Activated T-cell treated with anti-CD3 and anti-CD28 coated beads, Interleukin-2, amount 50 U/mL, for 4 hours (primary cell): ENCODE results near the gene BTBD16. TPM values are rescaled to one million over a fixed set of nuclear protein-coding genes. Genes with fewer than 3 reads are reported as not detected.

Experiments
- ATAC-seq, 2 donors: fragments of 200-7000 bp; cut with Tn5 transposase; one replicate each; pipeline ENCODE4 v1.10.0; 2021
- DNase-seq: peaks from one replicate; pipeline ENCODE4 v3.0.0-alpha.2; 2020
- H3K27me3 Mint-ChIP-seq: one replicate; pipeline ENCODE4 v1.8.0; 2021; ENCODE audit warnings: low read depth, mixed read lengths
- H3K36me3 Mint-ChIP-seq: one replicate; pipeline ENCODE4 v1.8.0; 2022; ENCODE audit warnings: mixed read lengths; ENCODE audit not compliant: insufficient read depth
- H3K4me1 Mint-ChIP-seq: one replicate; pipeline ENCODE4 v1.8.0; 2021; ENCODE audit warnings: low read depth, mixed read lengths
- H3K4me3 Mint-ChIP-seq: one replicate; pipeline ENCODE4 v1.8.0; 2021; ENCODE audit warnings: mild to moderate bottlenecking, moderate library complexity, mixed read lengths
- H3K9me3 Mint-ChIP-seq: one replicate; pipeline ENCODE4 v1.8.0; 2021; ENCODE audit warnings: mixed read lengths
- total RNA-seq, 3 donors: library from RNA; stranded (reverse); gene quantifications; one replicate each; pipeline ENCODE4 v1.2.1, GENCODE V29; 2021

The BTBD16 gene
- total RNA-seq, 3 donors from 2014 or later, result not detected

DNA sequence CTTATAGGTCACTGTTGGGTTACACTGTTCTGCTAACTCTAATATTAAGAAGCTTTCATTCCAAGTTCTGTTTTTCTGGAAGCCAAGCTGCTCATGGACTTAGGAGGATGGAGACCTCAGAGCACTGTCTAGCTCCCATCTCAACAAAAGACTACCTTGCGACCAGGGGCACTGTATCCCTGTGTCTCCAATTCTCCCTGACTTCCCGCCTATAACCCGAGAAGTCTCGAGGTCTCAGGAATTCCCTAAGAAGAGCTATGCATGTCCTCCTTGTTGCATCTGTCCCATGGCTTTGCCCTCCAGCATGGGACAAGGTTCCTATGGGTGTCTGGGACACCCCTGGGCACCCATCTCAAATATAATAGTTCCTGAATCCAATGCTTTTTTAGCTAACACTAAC is 31.2 kb downstream of the BTBD16 start:
- Mint-ChIP-seq H3K9me3 (peaks cover 6% of the 10 kb centered on the region), H3K36me3 (no peaks in the 10 kb centered on the region), H3K4me1 (peaks cover 2% of the 10 kb centered on the region), H3K27me3 (no peaks in the 10 kb centered on the region), H3K4me3 (no peak overlapping the region)
- DNase-seq, result no peak
- no peak for ATAC-seq

DNA sequence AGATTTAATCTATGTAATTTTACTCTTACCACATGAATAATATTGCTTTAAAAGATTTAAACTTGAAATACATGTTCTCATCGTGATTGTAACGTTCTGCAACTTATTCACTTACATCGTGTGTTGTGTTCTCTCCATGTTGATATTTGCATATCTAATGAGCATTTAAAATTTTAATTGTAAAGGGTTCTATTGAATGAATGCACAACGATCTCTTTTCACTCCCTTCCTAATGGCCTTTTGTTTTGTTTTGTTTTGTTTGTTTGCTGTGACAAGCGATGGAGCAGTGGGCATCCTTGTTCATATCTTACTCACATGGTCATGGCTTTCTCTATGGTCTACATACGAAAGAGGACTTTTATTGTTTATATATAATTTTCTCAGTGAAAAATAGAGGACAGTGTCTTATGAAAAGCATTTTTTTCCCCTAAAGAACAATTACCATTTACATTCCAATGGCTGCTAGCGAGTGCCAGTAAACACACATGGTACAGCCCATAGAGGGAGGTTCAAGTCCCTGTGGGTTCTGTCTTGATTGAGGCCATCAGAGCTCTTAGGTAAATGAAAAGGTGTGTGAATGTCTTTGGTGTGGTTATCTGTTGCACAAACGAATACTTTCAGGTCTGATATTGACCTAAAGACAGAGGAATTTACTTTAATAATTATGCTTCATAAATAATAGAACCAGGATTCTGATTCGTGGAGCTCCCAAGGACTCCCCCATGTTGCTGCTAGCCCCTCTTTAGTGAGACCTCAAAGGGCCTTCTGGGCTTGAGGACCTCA is 32.4 kb downstream of the BTBD16 start:
- H3K4me3 Mint-ChIP-seq, result no peak overlapping the region
- peaks cover 4% of the 10 kb centered on the region for H3K4me1 Mint-ChIP-seq
- DNase-seq, result no peak
- H3K27me3 Mint-ChIP-seq, result no peaks in the 10 kb centered on the region
- ATAC-seq, result no peak
- H3K9me3 Mint-ChIP-seq, result peaks cover 6% of the 10 kb centered on the region
- no peaks in the 10 kb centered on the region for H3K36me3 Mint-ChIP-seq

DNA sequence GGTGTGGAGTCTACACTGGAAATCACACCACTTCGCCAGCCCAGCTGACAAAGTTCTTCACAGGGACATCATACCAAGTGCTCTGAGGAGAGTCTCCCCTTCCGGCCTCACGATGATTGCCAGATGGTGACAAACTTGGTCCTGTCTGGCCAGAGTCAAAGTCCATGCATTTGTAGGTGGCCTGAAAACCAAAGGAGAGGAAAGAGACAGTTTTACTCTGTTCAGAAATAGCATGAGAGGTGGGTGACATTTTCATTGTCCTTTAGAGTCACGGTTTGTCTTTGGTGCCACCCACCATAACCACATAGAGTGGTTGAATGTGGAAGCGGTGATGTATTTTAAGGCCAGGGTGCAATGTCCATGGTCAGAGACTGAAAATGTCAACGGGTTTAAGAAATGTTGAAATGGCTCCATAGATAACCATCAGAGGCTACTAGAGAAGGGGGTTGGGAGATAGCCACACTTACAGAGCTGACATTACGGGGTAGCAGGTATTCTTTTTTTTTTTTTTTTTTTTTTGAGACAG is 33.0 kb downstream of the BTBD16 start:
- DNase-seq (no peak), ATAC-seq (no peak)
- Mint-ChIP-seq H3K27me3 (peaks cover 2% of the 10 kb centered on the region), H3K9me3 (peaks cover 6% of the 10 kb centered on the region), H3K4me3 (no peak overlapping the region), H3K36me3 (no peaks in the 10 kb centered on the region), H3K4me1 (peaks cover 2% of the 10 kb centered on the region)

DNA sequence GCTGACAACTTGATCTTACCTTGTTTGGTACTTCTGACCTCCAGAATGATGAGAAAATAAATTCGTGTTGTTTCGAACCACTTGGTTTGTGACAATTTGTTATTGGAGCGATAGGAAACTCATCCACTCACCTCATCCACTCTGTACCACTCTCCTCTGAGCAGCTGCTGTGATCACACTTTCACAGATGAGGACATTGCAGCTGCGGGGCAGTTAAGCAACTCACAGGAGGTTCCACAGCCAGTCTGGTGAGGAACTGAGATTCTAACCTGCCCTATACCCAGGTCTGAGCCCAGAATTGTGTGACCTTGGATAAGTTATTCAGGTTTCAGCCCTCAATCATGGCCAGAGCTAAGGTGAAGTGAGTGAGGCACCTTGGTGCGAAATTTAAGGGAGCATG is 35.2 kb downstream of the BTBD16 start:
- DNase-seq (no peak), ATAC-seq (no peak)
- H3K27me3 Mint-ChIP-seq, result peaks cover 6% of the 10 kb centered on the region
- H3K36me3 Mint-ChIP-seq, result no peaks in the 10 kb centered on the region
- no peak overlapping the region for H3K4me3 Mint-ChIP-seq
- peaks cover 6% of the 10 kb centered on the region for H3K9me3 Mint-ChIP-seq
- H3K4me1 Mint-ChIP-seq, result peaks cover 2% of the 10 kb centered on the region

DNA sequence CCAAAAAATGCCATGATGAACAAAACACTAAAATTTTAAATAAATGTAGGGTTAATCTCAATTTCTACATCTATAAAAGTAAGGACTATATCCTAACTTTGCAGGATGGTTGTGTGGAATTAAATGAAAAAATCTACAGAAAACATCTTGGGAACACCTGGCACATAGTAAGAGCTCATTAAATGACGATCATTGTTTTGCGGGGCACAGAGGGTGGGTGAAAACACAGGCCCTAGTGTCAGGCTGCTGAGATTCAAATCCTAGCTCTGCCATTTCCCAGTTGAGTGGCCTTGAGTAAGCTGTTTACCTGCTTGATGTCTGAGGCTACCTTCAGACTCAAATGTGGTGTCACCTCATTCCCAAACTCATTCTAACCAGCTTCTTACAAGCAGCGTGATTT is 35.6 kb downstream of the BTBD16 start:
- ATAC-seq (no peak), DNase-seq (no peak)
- H3K4me1 Mint-ChIP-seq, result peaks cover 2% of the 10 kb centered on the region
- peaks cover 6% of the 10 kb centered on the region for H3K9me3 Mint-ChIP-seq
- H3K4me3 Mint-ChIP-seq, result no peak overlapping the region
- peaks cover 6% of the 10 kb centered on the region for H3K27me3 Mint-ChIP-seq
- H3K36me3 Mint-ChIP-seq, result no peaks in the 10 kb centered on the region

DNA sequence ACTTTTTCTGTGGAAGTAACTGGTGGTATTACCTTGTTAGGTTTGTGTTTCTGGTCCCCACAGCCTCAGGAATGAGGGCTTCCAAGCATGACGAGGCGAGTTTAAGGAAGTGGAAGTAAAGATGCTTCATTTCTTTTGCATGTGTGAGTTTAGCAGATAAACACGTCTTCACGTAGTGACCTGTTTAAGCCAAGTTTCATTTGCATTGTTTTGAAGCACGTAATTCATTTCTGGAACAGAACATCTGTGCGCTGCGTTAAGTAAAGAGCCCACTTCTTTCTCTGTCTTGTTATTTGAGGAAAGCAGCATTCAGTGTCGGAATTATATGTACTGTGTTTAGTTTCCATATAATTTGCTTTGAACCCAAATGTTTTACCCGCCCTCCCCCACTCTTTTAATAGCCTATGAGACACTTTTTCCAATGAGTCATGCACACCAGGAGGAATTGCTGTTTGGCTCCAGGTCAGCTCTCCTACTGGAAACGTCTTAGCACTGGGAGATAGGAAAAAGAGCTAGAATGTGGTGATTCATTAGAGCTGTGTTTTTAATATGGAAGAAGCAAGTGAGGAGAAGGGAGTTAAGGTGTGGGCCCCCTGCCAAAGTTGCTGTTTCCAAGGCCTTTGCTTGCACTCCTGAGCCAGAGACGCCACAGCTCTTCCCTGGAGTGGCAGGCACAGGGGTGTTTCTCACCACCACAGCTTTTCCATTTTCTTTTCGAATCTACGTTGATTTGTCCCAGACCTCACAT is 36.7 kb downstream of the BTBD16 start:
- Mint-ChIP-seq H3K9me3 (peaks cover 6% of the 10 kb centered on the region), H3K4me3 (no peak overlapping the region), H3K36me3 (no peaks in the 10 kb centered on the region), H3K4me1 (peaks cover 2% of the 10 kb centered on the region), H3K27me3 (peaks cover 6% of the 10 kb centered on the region)
- DNase-seq (no peak), ATAC-seq (no peak)

DNA sequence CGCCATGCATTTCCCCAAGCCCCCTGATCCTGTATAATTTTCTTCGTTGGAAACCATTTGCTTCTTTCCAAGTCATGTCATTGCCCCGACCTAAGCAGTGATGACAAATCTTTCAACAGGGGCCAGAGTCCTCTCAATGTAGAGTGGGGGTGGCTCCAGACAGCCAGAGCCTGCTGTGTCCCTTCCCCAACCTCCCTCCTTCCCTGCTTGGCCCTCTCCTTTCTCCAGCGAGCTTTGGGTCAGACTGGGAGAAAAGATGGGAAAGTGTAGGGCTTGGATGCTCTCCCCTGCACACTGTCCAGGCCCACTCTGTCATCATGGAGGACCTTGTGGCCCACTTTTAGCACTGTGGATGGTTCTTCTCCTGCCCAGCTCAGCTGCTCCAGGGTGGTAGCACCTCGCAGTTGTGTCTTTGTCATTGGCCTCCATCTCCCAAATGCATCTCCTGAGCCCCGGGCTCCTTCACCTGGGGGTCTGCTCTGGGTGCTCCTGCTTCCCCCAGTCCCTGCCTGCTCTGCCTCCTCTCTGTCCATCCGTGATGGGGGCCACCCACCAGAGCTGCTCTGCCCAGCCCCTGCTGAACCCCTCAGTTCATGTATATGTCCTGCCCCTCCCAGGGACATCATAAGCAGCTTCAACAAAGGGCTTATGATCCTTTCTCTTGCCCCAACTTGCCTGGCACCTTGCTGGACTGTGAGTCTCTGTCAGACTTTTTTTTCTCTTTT is 37.5 kb downstream of the BTBD16 start:
- DNase-seq (no peak), ATAC-seq (no peak)
- peaks cover 6% of the 10 kb centered on the region for H3K27me3 Mint-ChIP-seq
- H3K36me3 Mint-ChIP-seq, result no peaks in the 10 kb centered on the region
- H3K4me3 Mint-ChIP-seq, result no peak overlapping the region
- H3K4me1 Mint-ChIP-seq, result peaks cover 2% of the 10 kb centered on the region
- H3K9me3 Mint-ChIP-seq, result peaks cover 6% of the 10 kb centered on the region

DNA sequence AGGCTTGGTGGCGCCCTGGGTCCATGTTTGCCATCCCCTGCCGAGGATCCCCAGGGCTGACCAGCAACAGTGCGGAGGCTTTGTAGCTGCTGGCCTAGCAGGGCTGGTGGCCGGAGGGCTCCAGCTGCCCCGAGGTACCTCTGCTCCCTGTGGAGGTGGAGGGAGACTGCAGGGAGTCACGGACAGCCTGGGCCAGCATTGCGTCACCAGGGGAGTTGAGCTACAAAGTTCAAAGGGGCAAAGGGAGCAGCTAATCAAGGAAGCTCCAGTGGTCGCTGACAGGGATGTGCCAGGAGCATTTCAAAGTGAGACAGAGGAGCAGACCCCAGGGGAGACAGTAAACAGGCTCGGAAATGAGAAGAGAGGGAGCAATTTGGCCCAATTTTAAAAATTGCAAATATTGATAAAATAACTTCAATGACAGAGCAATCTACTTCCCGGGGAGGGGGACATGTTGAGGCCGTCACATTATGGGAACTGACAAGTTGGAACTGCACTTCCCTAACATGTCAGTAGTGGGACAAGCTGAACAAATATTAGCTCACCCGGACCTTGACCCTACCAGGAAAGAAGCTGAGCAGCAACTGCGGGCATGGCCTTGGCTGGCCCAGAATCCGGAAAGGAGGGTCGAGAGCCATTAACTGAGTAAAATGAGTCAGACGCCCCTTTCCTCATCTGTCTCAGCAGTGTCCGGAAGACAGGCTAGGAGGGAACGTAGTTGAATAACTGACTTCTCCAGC is 39.4 kb downstream of the BTBD16 start:
- no peaks in the 10 kb centered on the region for H3K36me3 Mint-ChIP-seq
- H3K4me1 Mint-ChIP-seq, result peaks cover 2% of the 10 kb centered on the region
- H3K9me3 Mint-ChIP-seq, result peaks cover 4% of the 10 kb centered on the region
- DNase-seq (no peak), ATAC-seq (no peak)
- no peak overlapping the region for H3K4me3 Mint-ChIP-seq
- H3K27me3 Mint-ChIP-seq, result peaks cover 10% of the 10 kb centered on the region

DNA sequence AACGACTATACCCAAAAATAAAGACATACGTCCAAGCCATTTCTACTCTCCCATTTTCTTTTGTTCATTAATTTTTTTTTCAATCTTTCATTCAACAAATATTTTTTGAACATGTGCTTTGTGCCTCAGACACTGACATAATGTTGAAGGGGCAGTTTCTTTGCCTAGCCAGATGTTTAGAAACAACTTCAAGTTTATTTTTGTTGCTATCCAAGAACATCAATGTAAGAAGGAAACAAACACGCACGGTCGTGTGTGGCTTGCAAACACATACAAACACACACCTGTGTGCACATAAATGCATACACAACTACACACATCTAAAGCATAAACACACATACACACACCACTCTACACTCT is 39.9 kb downstream of the BTBD16 start:
- no peaks in the 10 kb centered on the region for H3K9me3 Mint-ChIP-seq
- H3K36me3 Mint-ChIP-seq, result no peaks in the 10 kb centered on the region
- no peak for ATAC-seq
- H3K4me3 Mint-ChIP-seq, result no peak overlapping the region
- no peak for DNase-seq
- H3K4me1 Mint-ChIP-seq, result peaks cover 2% of the 10 kb centered on the region
- peaks cover 10% of the 10 kb centered on the region for H3K27me3 Mint-ChIP-seq

DNA sequence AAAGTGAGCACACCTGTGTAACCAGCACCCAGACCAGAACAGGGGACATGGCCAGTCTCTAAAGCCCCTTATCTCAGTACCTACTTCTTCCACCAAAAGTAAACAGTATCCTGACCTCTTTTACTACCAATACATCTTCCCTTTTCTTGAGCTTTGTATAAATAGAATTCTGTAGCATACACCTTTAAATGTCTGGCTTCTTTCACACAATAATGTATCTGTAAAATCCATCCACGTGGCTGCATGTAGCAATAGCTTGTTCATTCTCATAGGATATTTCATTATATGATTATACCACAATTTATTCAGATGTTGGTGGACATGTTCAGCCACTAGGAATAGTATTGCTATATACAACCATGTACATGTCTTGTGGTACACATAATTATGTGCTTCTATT is 40.6 kb downstream of the BTBD16 start:
- no peaks in the 10 kb centered on the region for H3K9me3 Mint-ChIP-seq

DNA sequence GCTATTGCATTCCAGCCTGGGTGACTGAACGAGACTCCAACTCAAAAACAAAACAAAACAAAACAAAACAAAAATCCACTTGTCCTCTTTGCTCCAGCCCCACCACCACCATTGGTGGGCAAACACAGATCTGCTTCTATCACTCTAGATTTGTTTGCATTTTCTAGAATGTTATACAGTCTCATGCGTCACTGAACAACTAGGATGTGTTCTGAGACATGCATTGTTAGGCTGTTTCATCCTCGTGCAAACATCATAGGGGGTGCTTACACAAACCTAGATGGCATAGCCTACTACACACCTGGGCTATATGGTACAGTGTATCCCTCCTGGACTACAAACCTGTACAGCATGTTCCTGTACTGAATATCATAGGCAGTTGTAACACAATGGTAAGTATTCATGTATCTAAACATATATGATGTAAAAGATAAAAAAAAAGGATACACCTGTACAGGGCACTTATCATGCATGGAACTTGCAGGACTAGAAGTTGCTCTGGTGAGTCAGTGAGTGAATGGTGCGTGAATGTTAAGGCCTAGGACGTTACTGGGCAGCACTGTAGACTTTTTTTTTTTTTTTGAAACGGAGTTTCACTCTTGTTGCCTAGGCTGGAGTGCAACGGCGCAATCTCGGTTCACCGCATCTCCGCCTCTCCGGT is 45.3 kb downstream of the BTBD16 start:
- no peaks in the 10 kb centered on the region for H3K4me1 Mint-ChIP-seq
- no peak overlapping the region for H3K4me3 Mint-ChIP-seq
- no peak for ATAC-seq
- peaks cover 5% of the 10 kb centered on the region for H3K27me3 Mint-ChIP-seq
- no peaks in the 10 kb centered on the region for H3K9me3 Mint-ChIP-seq
- no peak for DNase-seq
- no peaks in the 10 kb centered on the region for H3K36me3 Mint-ChIP-seq

More for the DNA sequence above, 40.6 kb downstream of the BTBD16 start:
- ATAC-seq, result no peak
- H3K4me1 Mint-ChIP-seq, result peaks cover 2% of the 10 kb centered on the region
- no peak for DNase-seq
- no peaks in the 10 kb centered on the region for H3K36me3 Mint-ChIP-seq
- H3K4me3 Mint-ChIP-seq, result no peak overlapping the region
- peaks cover 10% of the 10 kb centered on the region for H3K27me3 Mint-ChIP-seq

DNA sequence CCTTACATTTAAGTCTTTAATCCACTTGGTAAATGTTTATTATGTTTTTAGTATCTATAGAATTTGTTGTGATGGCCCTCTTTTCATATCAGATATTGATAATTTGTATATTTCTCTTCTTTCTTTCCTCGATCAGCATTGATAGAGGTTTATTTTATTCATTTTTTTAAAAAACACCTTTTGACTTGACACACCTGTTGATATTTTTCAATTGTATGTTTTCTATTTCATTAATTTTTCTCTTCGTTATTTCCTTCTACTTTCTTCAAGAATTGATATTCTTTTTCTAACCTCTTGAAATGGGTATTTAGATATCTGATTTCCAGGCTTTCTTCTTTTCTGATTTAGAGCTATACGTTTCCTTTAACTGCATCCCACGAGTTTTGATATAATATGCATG is 50.9 kb downstream of the BTBD16 start:
- H3K27me3 Mint-ChIP-seq, result peaks cover 19% of the 10 kb centered on the region
- no peaks in the 10 kb centered on the region for H3K36me3 Mint-ChIP-seq
- no peaks in the 10 kb centered on the region for H3K9me3 Mint-ChIP-seq
- H3K4me3 Mint-ChIP-seq, result no peak overlapping the region
- DNase-seq (no peak), ATAC-seq (no peak)
- H3K4me1 Mint-ChIP-seq, result no peaks in the 10 kb centered on the region

DNA sequence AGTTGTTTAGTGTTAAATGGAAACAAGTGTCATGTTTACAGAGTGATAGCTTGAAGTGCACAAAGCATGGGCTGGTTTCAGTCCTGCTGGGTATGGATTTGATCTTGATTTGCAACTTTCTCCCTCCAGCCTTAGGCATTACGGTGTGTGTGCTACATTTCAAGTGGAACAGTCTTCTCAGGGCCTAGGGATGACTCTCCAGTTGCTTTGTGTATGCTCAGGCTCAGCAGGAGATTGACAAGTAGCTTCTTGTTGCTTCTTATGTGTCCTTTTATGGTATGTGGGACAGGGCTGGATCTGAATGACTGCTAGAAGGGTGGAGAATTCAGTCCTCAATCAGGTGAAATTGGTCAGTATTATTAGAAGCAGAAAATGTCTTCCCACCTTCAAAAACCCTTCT is 52.1 kb downstream of the BTBD16 start:
- Mint-ChIP-seq H3K36me3 (no peaks in the 10 kb centered on the region), H3K9me3 (no peaks in the 10 kb centered on the region), H3K27me3 (peaks cover 17% of the 10 kb centered on the region), H3K4me1 (no peaks in the 10 kb centered on the region), H3K4me3 (no peak overlapping the region)
- DNase-seq (no peak), ATAC-seq (no peak)
